Cardiac muscle cell (in vitro differentiated cells and primary cell): Measurements from ENCODE around the gene GRIP1. TPM values are rescaled to one million over a fixed set of nuclear protein-coding genes. Genes with fewer than 3 reads are reported as not detected.

Source experiments
- DNase-seq, 2 donors: peaks; one replicate each; pipeline versions ENCODE4 v3.0.0 to v3.0.0-alpha.2; 2010 to 2017; ENCODE audit warnings: low read depth in 1 of 2, low spot score in 1 of 2
- H3K27ac ChIP-seq: fragments of 200-600 bp; sonication (generic); 2 replicates; pipeline ENCODE4 v1.5.1; 2016
- H3K27me3 ChIP-seq: fragments of 200-600 bp; sonication (generic); 2 replicates; pipeline ENCODE4 v1.6.0; 2016; ENCODE audit warnings: control low read depth
- H3K36me3 ChIP-seq: fragments of 200-600 bp; sonication (generic); 2 replicates; pipeline ENCODE4 v1.5.1; 2016; ENCODE audit warnings: control low read depth
- H3K4me1 ChIP-seq: fragments of 200-600 bp; sonication (generic); 2 replicates; pipeline ENCODE4 v1.8.1; 2017; ENCODE audit warnings: low read depth, mild to moderate bottlenecking, mixed run types
- H3K4me3 ChIP-seq: fragments of 200-600 bp; sonication (generic); 2 replicates; pipeline ENCODE4 v1.5.1; 2016; ENCODE audit warnings: mild to moderate bottlenecking
- H3K9me3 ChIP-seq: fragments of 200-600 bp; sonication (generic); 2 replicates; pipeline ENCODE4 v1.5.1; 2017; ENCODE audit warnings: low read depth, mild to moderate bottlenecking, control low read depth
- CTCF ChIP-seq: IDR thresholded peaks from 2 replicates; pipeline ENCODE4 v1.5.1; 2012; ENCODE audit warnings: low read depth, mild to moderate bottlenecking, low read length
- polyA plus RNA-seq: library from polyadenylated mRNA; unstranded; fragments of >200 nt; fragmentation: Nextera tagmentation; extraction: Ambion mirVana; gene quantifications from 2 replicates; pipeline ENCODE4 v1.2.1, GENCODE V29; 2016
- total RNA-seq: library from RNA; depleted of rRNA; stranded (reverse); fragments of >200 nt; gene quantifications from 2 replicates; pipeline ENCODE4 v1.2.3, GENCODE V29; 2016

Gene GRIP1
- total and polyA plus RNA-seq, 2 experiments from 2014 or later: 2.6 to 5.2 TPM

- H3K36me3 ChIP-seq: no peaks in the 10 kb centered on the region
- H3K27me3 ChIP-seq: no peaks in the 10 kb centered on the region
- no peak for TF ChIP-seq CTCF
- DNase-seq: no peak
- H3K27ac ChIP-seq: no peak overlapping the region
- H3K4me3 ChIP-seq: no peak overlapping the region
- H3K4me1 ChIP-seq: no peaks in the 10 kb centered on the region
- H3K9me3 ChIP-seq: no peaks in the 10 kb centered on the region
Observed at GRCh38 chr12:66446276-66446675, 232.6 kb downstream of the GRIP1 start.

- TF ChIP-seq CTCF: no peak
- DNase-seq: no peak
- no peaks in the 10 kb centered on the region for H3K27me3 ChIP-seq
- H3K9me3 ChIP-seq: no peaks in the 10 kb centered on the region
- no peaks in the 10 kb centered on the region for H3K4me1 ChIP-seq
- H3K4me3 ChIP-seq: no peak overlapping the region
- no peaks in the 10 kb centered on the region for H3K36me3 ChIP-seq
- no peak overlapping the region for H3K27ac ChIP-seq
Observed at GRCh38 chr12:66441905-66442559, 236.8 kb downstream of the GRIP1 start.

- no peak overlapping the region for H3K27ac ChIP-seq
- DNase-seq: peak in 1 of 2 donors; percentile 26
- H3K4me3 ChIP-seq: no peak overlapping the region
- no peak for TF ChIP-seq CTCF
- H3K27me3 ChIP-seq: no peaks in the 10 kb centered on the region
- H3K36me3 ChIP-seq: no peaks in the 10 kb centered on the region
- H3K9me3 ChIP-seq: no peaks in the 10 kb centered on the region
- H3K4me1 ChIP-seq: no peaks in the 10 kb centered on the region
Observed at GRCh38 chr12:66438601-66439000, 240.3 kb downstream of the GRIP1 start.

- H3K27ac ChIP-seq: no peak overlapping the region
- H3K4me1 ChIP-seq: no peaks in the 10 kb centered on the region
- H3K36me3 ChIP-seq: no peaks in the 10 kb centered on the region
- no peaks in the 10 kb centered on the region for H3K27me3 ChIP-seq
- TF ChIP-seq CTCF: no peak
- no peaks in the 10 kb centered on the region for H3K9me3 ChIP-seq
- no peak overlapping the region for H3K4me3 ChIP-seq
- no peak for DNase-seq
Observed at GRCh38 chr12:66430106-66430505, 248.8 kb downstream of the GRIP1 start.

GRCh38 chr12:66428870-66429269, 250.0 kb downstream of the GRIP1 start:
- DNase-seq: no peak
- H3K27ac ChIP-seq: no peak overlapping the region
- no peaks in the 10 kb centered on the region for H3K27me3 ChIP-seq
- no peak overlapping the region for H3K4me3 ChIP-seq
- no peaks in the 10 kb centered on the region for H3K4me1 ChIP-seq
- H3K36me3 ChIP-seq: no peaks in the 10 kb centered on the region
- H3K9me3 ChIP-seq: no peaks in the 10 kb centered on the region
- TF ChIP-seq CTCF: no peak

- Histone ChIP-seq H3K36me3 (no peaks in the 10 kb centered on the region), H3K4me3 (no peak overlapping the region), H3K9me3 (no peaks in the 10 kb centered on the region), H3K27me3 (no peaks in the 10 kb centered on the region), H3K27ac (no peak overlapping the region), H3K4me1 (no peaks in the 10 kb centered on the region)
- no peak for TF ChIP-seq CTCF
- DNase-seq: no peak
Observed at GRCh38 chr12:66428261-66428660, 250.6 kb downstream of the GRIP1 start.
